Measurements from ENCODE around the gene ASPHD1. TPM values are rescaled to one million over a fixed set of nuclear protein-coding genes. Genes with fewer than 3 reads are reported as not detected.

ASPHD1 gene
- polyA plus RNA-seq, 2 of the 4 experiments (the other 2 are of a cell fraction): 4.6 to 20.6 TPM

- no peak overlapping the region for H3K27ac ChIP-seq
- peaks cover 11% of the 10 kb centered on the region; the same call in 2 of the 3 replicates for H3K4me1 ChIP-seq
- WGBS (ENCODE audit: missing lambda C conversion rate): 85% methylated on average over 10 of the region's 10 CpGs
- TF ChIP-seq HMGXB4 (CRISPR knock-in tag; IDR thresholded peaks at IDR 0.05; ENCODE audit: borderline replicate concordance): no peak
- TF ChIP-seq CTCF (IDR thresholded peaks at IDR 0.05): no peak
- TF ChIP-seq ELK1 (IDR thresholded peaks at IDR 0.05; ENCODE audit: low read depth, low read length): no peak
- no peak for TF ChIP-seq FOSB (CRISPR knock-in tag; IDR thresholded peaks at IDR 0.05)
- TF ChIP-seq RFX5 (IDR thresholded peaks at IDR 0.05): no peak
- no peak for TF ChIP-seq EP300 (IDR thresholded peaks at IDR 0.05)
- TF ChIP-seq RARB (CRISPR knock-in tag; IDR thresholded peaks at IDR 0.05): no peak
- TF ChIP-seq ZFP36 (IDR thresholded peaks at IDR 0.05; ENCODE audit: borderline replicate concordance, partially characterized antibody): no peak
- TF ChIP-seq CHD2 (IDR thresholded peaks at IDR 0.05; ENCODE audit: low read length, partially characterized antibody): no peak
- TF ChIP-seq MAFK (IDR thresholded peaks at IDR 0.05; ENCODE audit: partially characterized antibody): no peak
- TF ChIP-seq HOXA7 (CRISPR knock-in tag; IDR thresholded peaks at IDR 0.05): no peak
- TF ChIP-seq FOSL2 (IDR thresholded peaks at IDR 0.05): no peak
- no peak for TF ChIP-seq FOSL2 (CRISPR knock-in tag; IDR thresholded peaks at IDR 0.05)
- TF ChIP-seq RNF2 (IDR thresholded peaks at IDR 0.05; ENCODE audit: borderline replicate concordance, low read depth): no peak
- TF ChIP-seq NPAS2 (CRISPR knock-in tag; IDR thresholded peaks at IDR 0.05; ENCODE audit: borderline replicate concordance): no peak
- TF ChIP-seq JUN (IDR thresholded peaks at IDR 0.05): no peak
- H3K4me3 ChIP-seq: no peak overlapping the region
- CTCF ChIA-PET: interaction anchor here (1.1 to 6.0 kb wide), 3 partner anchors 9 to 17 kb away, joined by 3 to 40 read pairs (median 3); no protein-coding TSS in a partner anchor
- ATAC-seq (no peak), FAIRE-seq (no peak), DNase-seq (ENCODE audit: low read depth in 1 of 2, low spot score in 1 of 2) (no peak)
- H3K4me2 ChIP-seq: no peak overlapping the region
- H3K9me3 ChIP-seq: no peaks in the 10 kb centered on the region
- POLR2A ChIA-PET: no interaction called here
Observed at GRCh38 chr16:29858149-29858849, 42.0 kb upstream of the ASPHD1 start.

- 91% methylated on average over 16 of the region's 19 CpGs for WGBS (ENCODE audit: missing lambda C conversion rate)
- Histone ChIP-seq H3K9me3 (no peaks in the 10 kb centered on the region), H3K4me3 (no peak overlapping the region), H3K4me1 (peaks cover 15% of the 10 kb centered on the region), H3K27ac (no peak overlapping the region), H3K4me2 (no peak overlapping the region)
- POLR2A ChIA-PET: no interaction called here
- FAIRE-seq: no peak
- CTCF ChIA-PET: interaction anchor here (1.1 to 6.0 kb wide), 2 partner anchors 10 to 17 kb away, joined by 3 to 40 read pairs; no protein-coding TSS in a partner anchor
- no peak for ATAC-seq
- no peak for DNase-seq (ENCODE audit: low read depth in 1 of 2, low spot score in 1 of 2)
- TF ChIP-seq ZSCAN20 (CRISPR knock-in tag; IDR thresholded peaks at IDR 0.05) (no peak), E2F6 (IDR thresholded peaks at IDR 0.05; ENCODE audit: borderline replicate concordance, low read depth) (no peak), HOXB5 (CRISPR knock-in tag; IDR thresholded peaks at IDR 0.05) (no peak), RARB (CRISPR knock-in tag; IDR thresholded peaks at IDR 0.05) (no peak), REST (IDR thresholded peaks at IDR 0.05) (no peak), CEBPB (IDR thresholded peaks at IDR 0.05) (no peak), RFX5 (IDR thresholded peaks at IDR 0.05) (no peak), TP53 (CRISPR knock-in tag; IDR thresholded peaks at IDR 0.05) (no peak), CHD2 (IDR thresholded peaks at IDR 0.05; ENCODE audit: low read length, partially characterized antibody) (no peak), JUNB (IDR thresholded peaks at IDR 0.05) (no peak), NFE2L2 (conservative IDR thresholded peaks at IDR 0.05; ENCODE audit: low read length) (no peak), BHLHE40 (IDR thresholded peaks at IDR 0.05; ENCODE audit: low read depth, low read length) (no peak), PBX3 (IDR thresholded peaks at IDR 0.05) (no peak), PHF8 (IDR thresholded peaks at IDR 0.05; ENCODE audit: borderline replicate concordance, low read depth) (no peak)
Observed at GRCh38 chr16:29858974-29859373, 41.3 kb upstream of the ASPHD1 start.
